ENCODE data around the gene EHD4. TPM values are rescaled to one million over a fixed set of nuclear protein-coding genes. Genes with fewer than 3 reads are reported as not detected.

Gene EHD4
- total RNA-seq, 2 donors from 2014 or later: 18.4 to 22.6 TPM

- Histone ChIP-seq H3K36me3 (no peaks in the 10 kb centered on the region), H3K4me3 (no peak overlapping the region), H3K27ac (no peak overlapping the region), H3K4me1 (replicated peaks) (no peaks in the 10 kb centered on the region), H3K9me3 (no peaks in the 10 kb centered on the region), H3K27me3 (replicated peaks; ENCODE audit: insufficient read depth) (no peaks in the 10 kb centered on the region)
- 86% methylated on average over 17 of the region's 17 CpGs for WGBS
- no peak for TF ChIP-seq POLR2AphosphoS5 (IDR thresholded peaks at IDR 0.05)
- no peak for TF ChIP-seq POLR2A (IDR thresholded peaks at IDR 0.05)
- no peak for TF ChIP-seq CTCF (IDR thresholded peaks at IDR 0.05)
- DNase-seq (ENCODE audit: low spot score): no peak
- intact Hi-C loops (cut with DNase I): no loop called here
Measured at GRCh38 chr15:41987246-41987924, 15.0 kb upstream of the EHD4 start.

- Histone ChIP-seq H3K36me3 (no peaks in the 10 kb centered on the region), H3K4me1 (replicated peaks) (no peaks in the 10 kb centered on the region), H3K9me3 (no peaks in the 10 kb centered on the region), H3K4me3 (no peak overlapping the region), H3K27me3 (replicated peaks; ENCODE audit: insufficient read depth) (no peaks in the 10 kb centered on the region), H3K27ac (no peak overlapping the region)
- 90% methylated on average over 19 of the region's 19 CpGs for WGBS
- intact Hi-C loops (cut with DNase I): no loop called here
- no peak for DNase-seq (ENCODE audit: low spot score)
- TF ChIP-seq POLR2A (IDR thresholded peaks at IDR 0.05) (no peak), POLR2AphosphoS5 (IDR thresholded peaks at IDR 0.05) (no peak), CTCF (IDR thresholded peaks at IDR 0.05) (no peak)
Measured at GRCh38 chr15:41985236-41986160, 13.1 kb upstream of the EHD4 start.

- intact Hi-C loops (cut with DNase I): no loop called here
- H3K9me3 ChIP-seq: no peaks in the 10 kb centered on the region
- WGBS: 87% methylated on average over 5 of the region's 5 CpGs
- no peaks in the 10 kb centered on the region for H3K36me3 ChIP-seq
- no peak overlapping the region for H3K27ac ChIP-seq
- DNase-seq (ENCODE audit: low spot score): no peak
- H3K4me1 ChIP-seq (replicated peaks): no peaks in the 10 kb centered on the region
- H3K4me3 ChIP-seq: no peak overlapping the region
- no peak for TF ChIP-seq CTCF (IDR thresholded peaks at IDR 0.05)
- no peak for TF ChIP-seq POLR2AphosphoS5 (IDR thresholded peaks at IDR 0.05)
- TF ChIP-seq POLR2A (IDR thresholded peaks at IDR 0.05): no peak
- H3K27me3 ChIP-seq (replicated peaks; ENCODE audit: insufficient read depth): no peaks in the 10 kb centered on the region
Measured at GRCh38 chr15:41984622-41985021, 12.3 kb upstream of the EHD4 start.

- no peaks in the 10 kb centered on the region for H3K4me1 ChIP-seq (replicated peaks)
- WGBS: 93% methylated on average over 16 of the region's 17 CpGs
- H3K27me3 ChIP-seq (replicated peaks; ENCODE audit: insufficient read depth): no peaks in the 10 kb centered on the region
- no peaks in the 10 kb centered on the region for H3K9me3 ChIP-seq
- H3K27ac ChIP-seq: no peak overlapping the region
- H3K36me3 ChIP-seq: no peaks in the 10 kb centered on the region
- intact Hi-C loops (cut with DNase I): no loop called here
- TF ChIP-seq CTCF (IDR thresholded peaks at IDR 0.05) (no peak), POLR2A (IDR thresholded peaks at IDR 0.05) (no peak), POLR2AphosphoS5 (IDR thresholded peaks at IDR 0.05) (no peak)
- no peak overlapping the region for H3K4me3 ChIP-seq
- DNase-seq (ENCODE audit: low spot score): no peak
Measured at GRCh38 chr15:41983621-41984571, 11.5 kb upstream of the EHD4 start.
